CD4-positive, alpha-beta T cell treated with Interleukin-2 at 100 ng/mL for 4 hours (primary cell): ENCODE data around the gene PPP4R1.

Source experiments
- DNase-seq: peaks from one replicate; pipeline ENCODE4 v3.0.0-alpha.2; 2020; ENCODE audit warnings: low spot score

PPP4R1 gene

DNA sequence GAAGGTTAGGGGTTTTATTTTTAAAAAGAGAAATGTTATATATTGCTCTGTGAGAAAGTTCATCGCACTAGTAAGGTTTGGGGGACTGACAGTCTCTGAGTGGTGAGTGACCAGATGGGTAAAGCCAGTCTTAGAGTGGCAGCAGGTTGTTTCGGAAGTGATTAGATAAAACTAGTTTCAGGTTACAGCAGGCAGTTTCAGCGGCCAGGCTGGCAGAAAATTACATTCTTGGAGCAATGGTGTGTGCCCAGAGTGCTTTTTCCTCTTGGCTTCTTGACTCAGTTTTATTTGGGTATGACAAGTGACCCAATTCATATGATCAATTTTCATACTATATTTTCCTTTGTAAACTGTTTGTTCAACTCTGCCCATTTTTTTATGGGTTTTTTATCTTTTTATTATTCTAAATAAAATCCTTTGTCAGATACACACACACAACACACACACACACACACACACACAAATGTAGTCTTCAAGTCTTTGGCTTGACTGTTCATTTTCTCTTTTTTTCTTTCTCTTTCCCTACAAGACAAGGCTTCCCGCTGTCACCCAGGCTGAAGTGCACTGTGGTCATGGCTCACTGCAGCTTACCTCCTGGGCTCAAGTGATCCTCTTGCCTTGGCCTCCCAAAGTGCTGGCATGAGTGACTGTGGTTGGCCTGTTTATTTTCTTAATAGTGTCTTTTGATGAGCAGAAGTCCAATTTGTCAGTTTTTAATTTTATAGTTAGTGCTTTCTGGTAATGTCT, 108.1 kb downstream of the PPP4R1 start:
- DNase-seq = no peak
